HCT116 (cell line): Measurements from ENCODE around the gene RPL19. TPM values are rescaled to one million over a fixed set of nuclear protein-coding genes. Genes with fewer than 3 reads are reported as not detected.
A peak's percentile ranks its signal among the peaks of the same experiment; 100 is the strongest.

Source experiments
- ATAC-seq: fragments of 200-7000 bp; cut with Tn5 transposase; 2 replicates; pipeline ENCODE4 v1.9.1; 2020; ENCODE audit warnings: mild to moderate bottlenecking, moderate library complexity
- Bru-seq: library from RNA; stranded (reverse); fragments of 400-500 nt; gene quantifications from one replicate; lab custom pipeline; 2021; lab: Mats Ljungman, UMichigan
- BruChase-seq, 2 experiments: library from RNA; stranded (reverse); fragments of 400-500 nt; gene quantifications; one replicate each; lab custom pipeline; 2021; lab: Mats Ljungman, UMichigan
- BruUV-seq: library from RNA; stranded (reverse); fragments of 400-500 nt; replicated peaks from 2 replicates; lab custom pipeline; 2021; lab: Mats Ljungman, UMichigan
- CTCF ChIA-PET: fragments of 300-600 bp; sonication (Branson Sonifier 250); formaldehyde crosslinking; loops from one replicate; lab custom pipeline; 2021; ENCODE audit warnings: antibody characterized with exemption; lab: Charles Lee
- POLR2A ChIA-PET: fragments of 300-600, 350-600 bp; sonication (Branson Sonifier 250); formaldehyde crosslinking; loops from one replicate; lab custom pipeline; 2021; ENCODE audit warnings: antibody characterized with exemption; lab: Charles Lee
- RAD21 ChIA-PET, 2 experiments: fragments of 300-600 bp; sonication (Branson Sonifier 250); formaldehyde crosslinking; loops; one replicate each; lab custom pipeline; 2023; ENCODE audit warnings: low total read pairs in 2 of 2; ENCODE audit not compliant: uncharacterized antibody in 2 of 2, unreplicated experiment in 2 of 2, low non-redundant PET in 1 of 2; lab: Charles Lee
- DNase-seq: peaks from one replicate; pipeline ENCODE4 v3.0.0-alpha.2; 2010; ENCODE audit warnings: low read depth, low spot score
- H2AFZ ChIP-seq: fragments of 200-600 bp; shearing (Covaris generic), sonication (generic); 2 replicates; pipeline ENCODE4 v1.6.1; 2017; ENCODE audit warnings: low read depth, mixed run types, mixed read lengths, antibody characterized with exemption, low read length; ENCODE audit not compliant: poor library complexity, severe bottlenecking
- H3K27ac ChIP-seq: 2 replicates; pipeline ENCODE4 v1.5.1; 2012; ENCODE audit warnings: low read depth, low read length
- H3K27me3 ChIP-seq: fragments of 200-600 bp; sonication (generic); 2 replicates; pipeline ENCODE4 v1.6.1; 2016; ENCODE audit warnings: mixed run types, low read length, mixed read lengths; ENCODE audit not compliant: insufficient read depth
- H3K36me3 ChIP-seq, 2 experiments: fragments of 200-500 bp in 1 of 2; fragments of 200-600 bp in 1 of 2; sonication (Bioruptor generic) in 1 of 2; sonication (generic) in 1 of 2; 2 replicates each; pipeline versions ENCODE4 v1.5.1 to v1.6.1; 2014 to 2016; ENCODE audit warnings: low read length in 2 of 2, inconsistent platforms in 1 of 2, mixed read lengths in 1 of 2, mixed run types in 1 of 2; ENCODE audit not compliant: insufficient read depth in 2 of 2, control insufficient read depth in 1 of 2
- H3K4me1 ChIP-seq, 2 experiments: fragments of 200-600 bp in 1 of 2; sonication (generic) in 1 of 2; 2 replicates each; pipeline versions ENCODE4 v1.5.1 to v1.6.1; 2012 to 2017; ENCODE audit warnings: low read length in 2 of 2, inconsistent platforms in 1 of 2, mild to moderate bottlenecking in 1 of 2, mixed read lengths in 1 of 2, mixed run types in 1 of 2, moderate library complexity in 1 of 2; ENCODE audit not compliant: insufficient read depth in 2 of 2, control insufficient read depth in 1 of 2
- H3K4me2 ChIP-seq: fragments of 200-600 bp; sonication (generic); 2 replicates; pipeline ENCODE4 v1.6.1; 2017; ENCODE audit warnings: mixed run types, low read length, mixed read lengths
- H3K4me3 ChIP-seq, 2 experiments: fragments of 200-600 bp in 1 of 2; sonication (generic) in 1 of 2; replicated peaks in 1 of 2; 2 replicates each; pipeline ENCODE4 v1.5.1; 2011 to 2016; ENCODE audit warnings: low read length in 2 of 2, control low read depth in 1 of 2, low read depth in 1 of 2, mild to moderate bottlenecking in 1 of 2, mixed read lengths in 1 of 2, mixed run types in 1 of 2
- H3K79me2 ChIP-seq: fragments of 200-600 bp; sonication (generic); 2 replicates; pipeline ENCODE4 v1.6.1; 2017; ENCODE audit warnings: mild to moderate bottlenecking, mixed run types, low read length, moderate library complexity, mixed read lengths; ENCODE audit not compliant: insufficient read depth
- H3K9ac ChIP-seq: fragments of 200-600 bp; sonication (generic); 2 replicates; pipeline ENCODE4 v1.6.1; 2016; ENCODE audit warnings: low read length, mixed read lengths
- H3K9me2 ChIP-seq: fragments of 200-600 bp; sonication (generic), shearing (Covaris generic); 2 replicates; pipeline ENCODE4 v1.6.1; 2017; ENCODE audit warnings: mixed run types, mild to moderate bottlenecking, moderate library complexity; ENCODE audit not compliant: insufficient read depth
- H3K9me3 ChIP-seq, 2 experiments: fragments of 200-500 bp in 1 of 2; fragments of 200-600 bp in 1 of 2; sonication (Bioruptor generic) in 1 of 2; sonication (generic) in 1 of 2; 2 replicates each; pipeline ENCODE4 v1.6.1; 2014 to 2017; ENCODE audit warnings: low read length in 2 of 2, mixed read lengths in 2 of 2, inconsistent platforms in 1 of 2, low read depth in 1 of 2, mild to moderate bottlenecking in 1 of 2, mixed run types in 1 of 2, moderate library complexity in 1 of 2; ENCODE audit not compliant: control insufficient read depth in 1 of 2, insufficient read depth in 1 of 2
- H4K20me1 ChIP-seq: fragments of 200-600 bp; sonication (generic), shearing (Covaris generic); 2 replicates; pipeline ENCODE4 v1.6.1; 2017; ENCODE audit warnings: mixed run types, mild to moderate bottlenecking, moderate library complexity; ENCODE audit not compliant: insufficient read depth
- EGR1 ChIP-seq: IDR thresholded peaks from 2 replicates; pipeline ENCODE4 v1.6.1; 2012; ENCODE audit warnings: low read depth
- ELF1 ChIP-seq: IDR thresholded peaks from 2 replicates; pipeline ENCODE4 v1.6.1; 2012; ENCODE audit warnings: low read depth, borderline replicate concordance
- EZH2 ChIP-seq: fragments of 200-600 bp; sonication (generic); IDR thresholded peaks from 2 replicates; pipeline ENCODE4 v1.6.1; 2017; ENCODE audit warnings: antibody characterized with exemption, mixed run types
- EZH2phosphoT487 ChIP-seq: fragments of 200-600 bp; IDR thresholded peaks from 2 replicates; pipeline ENCODE4 v1.6.1; 2018; ENCODE audit warnings: antibody characterized with exemption, borderline replicate concordance
- FOSL1 ChIP-seq: IDR thresholded peaks from 2 replicates; pipeline ENCODE4 v1.6.1; 2012; ENCODE audit warnings: low read depth
- JUND ChIP-seq: IDR thresholded peaks from 2 replicates; pipeline ENCODE4 v1.6.1; 2012
- POLR2A ChIP-seq: IDR thresholded peaks from 2 replicates; pipeline ENCODE4 v1.7.0; 2011; ENCODE audit warnings: borderline replicate concordance; ENCODE audit not compliant: insufficient read depth, insufficient read length; ENCODE audit errors: extremely low read depth
- POLR2AphosphoS5 ChIP-seq: IDR thresholded peaks from 2 replicates; pipeline ENCODE4 v1.6.1; 2011; ENCODE audit warnings: mild to moderate bottlenecking, low read depth, low read length, moderate library complexity
- RAD21 ChIP-seq: IDR thresholded peaks from 2 replicates; pipeline ENCODE4 v1.6.1; 2012; ENCODE audit warnings: low read depth, mild to moderate bottlenecking
- SIN3A ChIP-seq: IDR thresholded peaks from 2 replicates; pipeline ENCODE4 v1.6.1; 2012; ENCODE audit warnings: low read depth
- SP1 ChIP-seq: IDR thresholded peaks from 2 replicates; pipeline ENCODE4 v1.6.1; 2012; ENCODE audit warnings: low read depth
- YY1 ChIP-seq: IDR thresholded peaks from 2 replicates; pipeline ENCODE4 v1.6.1; 2011; ENCODE audit warnings: low read length, low read depth, moderate library complexity, mild to moderate bottlenecking; ENCODE audit not compliant: insufficient replicate concordance; ENCODE audit errors: extremely low read depth
- ZFX ChIP-seq: fragments of 450-650 bp; IDR thresholded peaks from 2 replicates; pipeline ENCODE4 v1.6.1; 2017
- ZNF274 ChIP-seq: fragments of 200-500 bp; sonication (Bioruptor generic); IDR thresholded peaks from 2 replicates; pipeline ENCODE4 v1.6.1; 2014; ENCODE audit warnings: mild to moderate bottlenecking, low read depth, low read length, inconsistent platforms
- intact Hi-C: fragments of 100-400 bp; cut with micrococcal nuclease; formaldehyde crosslinking; loops from 2 replicates; pipeline ENCODE4 v1.10.0; 2022
- long read RNA-seq: library from polyadenylated mRNA; unstranded; transcript quantifications from one replicate; pipeline ENCODE4 v2.0.0, GENCODE V29; 2021; ENCODE audit not compliant: unreplicated experiment
- polyA plus RNA-seq: library from polyadenylated mRNA; unstranded; fragments of >200 nt; gene quantifications from 2 replicates; pipeline ENCODE4 v1.2.1, GENCODE V29; 2012; ENCODE audit warnings: missing spikeins
- total RNA-seq: library from RNA; stranded (reverse); gene quantifications from one replicate; pipeline ENCODE4 v1.2.1, GENCODE V29; 2021; ENCODE audit not compliant: unreplicated experiment
- TF ChIP-seq, protein P1 (sequence below): IDR thresholded peaks from 2 replicates; pipeline ENCODE4 v1.6.1; 2012
- TF ChIP-seq, protein P2 (sequence below): IDR thresholded peaks from 2 replicates; pipeline ENCODE4 v1.6.1; 2011; ENCODE audit warnings: mild to moderate bottlenecking, low read length, moderate library complexity; ENCODE audit not compliant: insufficient replicate concordance; ENCODE audit errors: extremely low read depth
- TF ChIP-seq, protein P3 (sequence below): IDR thresholded peaks from 2 replicates; pipeline ENCODE4 v1.6.1; 2012

The RPL19 gene
- total RNA-seq: 2,276 TPM
- 3,114 and 3,168 TPM in 2 replicates for polyA plus RNA-seq
- Bru-seq, nascent RNA: percentile 99 among the genes with signal in this experiment
- BruChase-seq, experiment 1, labeled RNA remaining after a 6-hour chase: percentile 99 among the genes with signal in this experiment
- BruChase-seq, experiment 2, labeled RNA remaining after a 2-hour chase: percentile 98 among the genes with signal in this experiment
- long read RNA-seq, transcript RPL19-204 (6 exons, 690 nt): minor isoform, 5 of 922 reads
- long read RNA-seq, transcript RPL19-201 (6 exons, 737 nt): major isoform, 771 of 922 reads
- long read RNA-seq, transcript RPL19-203 (6 exons, 1,051 nt): minor isoform, 15 of 922 reads
- long read RNA-seq, partial matches to known transcripts: 120 of 922 reads
- long read RNA-seq, other reads (novel, unspliced or antisense): 10 of 922 reads

DNA sequence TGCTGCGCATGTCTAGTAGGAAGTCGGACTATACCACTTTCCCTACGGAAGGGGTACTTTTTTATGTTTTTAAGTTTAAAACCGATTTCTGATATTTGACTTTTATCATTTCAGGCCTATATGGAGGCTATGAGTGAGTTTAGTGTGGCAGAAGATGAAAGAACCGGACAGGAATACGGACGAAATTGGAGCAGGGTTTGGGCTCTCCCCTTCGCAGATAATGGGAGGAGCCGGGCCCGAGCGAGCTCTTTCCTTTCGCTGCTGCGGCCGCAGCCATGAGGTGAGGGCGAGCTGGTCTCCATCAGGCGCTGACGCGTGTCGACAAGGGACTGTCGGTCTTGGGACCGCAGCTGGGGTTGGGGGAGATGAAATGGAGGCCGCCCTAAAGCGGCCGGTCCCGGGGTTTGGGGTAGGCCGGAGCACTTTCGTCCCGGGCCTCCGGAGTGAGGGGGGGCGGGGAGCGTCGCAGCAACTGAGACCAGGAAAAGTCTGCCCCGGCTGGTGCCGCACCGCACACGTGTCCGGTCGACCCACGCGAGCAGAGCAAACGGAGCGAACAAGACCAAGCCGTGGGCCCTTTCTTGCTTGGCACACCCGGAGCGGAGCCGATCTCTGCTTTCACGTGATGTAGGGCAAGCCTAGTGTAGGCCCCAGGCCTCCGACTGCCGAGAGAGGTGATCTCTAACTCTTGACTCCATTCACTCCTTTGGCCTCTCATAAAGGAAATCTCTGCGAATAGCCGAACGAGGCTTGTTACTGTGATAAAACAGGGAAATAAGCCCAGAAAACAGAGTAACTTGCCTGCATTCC, at the start of gene RPL19:
Gene RPL19 (plus strand): TSS at position 214 of the 810 bp plus-strand sequence. CDS start 62 bp downstream, at position 276.
- H3K4me2 ChIP-seq: peak within 1 kb of the TSS; percentile 88
- ChIA-PET POLR2A (interaction anchor here (0.6 to 1.8 kb wide), 20 partner anchors 9 to 642 kb away, joined by 3 to 16 read pairs (median 5); no protein-coding TSS in a partner anchor), RAD21 (interaction anchor here (0.6 to 1.0 kb wide), 4 partner anchors 15 to 36 kb away, joined by 5 to 6 read pairs (median 5); no protein-coding TSS in a partner anchor), CTCF (interaction anchor here (0.8 to 1.5 kb wide), 12 partner anchors 9 to 423 kb away, joined by 3 to 16 read pairs (median 4); no protein-coding TSS in a partner anchor)
- ATAC-seq (peak; percentile 52), DNase-seq (no peak)
- no peaks in the 10 kb centered on the region for H3K9me2 ChIP-seq
- H3K9ac ChIP-seq: peak within 1 kb of the TSS; percentile 99
- H3K36me3 ChIP-seq: peaks cover 35 to 43% of the 10 kb centered on the region in 2 experiments
- TF ChIP-seq JUND (peak; percentile 82), SP1 (peak; percentile 53; the same call in 1 of the 2 replicates), EZH2 (no peak), POLR2AphosphoS5 (peak; percentile 96), EGR1 (peak; percentile 11; the same call in 1 of the 2 replicates), SIN3A (peak; percentile 34; the same call in 1 of the 2 replicates), YY1 (peak; percentile 35), RAD21 (no peak), FOSL1 (no peak), ZFX (peak; percentile 96), ZNF274 (no peak), ELF1 (no peak), POLR2A (peak; percentile 86), EZH2phosphoT487 (no peak)
- TF ChIP-seq, protein P1, sequence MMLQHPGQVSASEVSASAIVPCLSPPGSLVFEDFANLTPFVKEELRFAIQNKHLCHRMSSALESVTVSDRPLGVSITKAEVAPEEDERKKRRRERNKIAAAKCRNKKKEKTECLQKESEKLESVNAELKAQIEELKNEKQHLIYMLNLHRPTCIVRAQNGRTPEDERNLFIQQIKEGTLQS: no peak
- TF ChIP-seq, protein P2, sequence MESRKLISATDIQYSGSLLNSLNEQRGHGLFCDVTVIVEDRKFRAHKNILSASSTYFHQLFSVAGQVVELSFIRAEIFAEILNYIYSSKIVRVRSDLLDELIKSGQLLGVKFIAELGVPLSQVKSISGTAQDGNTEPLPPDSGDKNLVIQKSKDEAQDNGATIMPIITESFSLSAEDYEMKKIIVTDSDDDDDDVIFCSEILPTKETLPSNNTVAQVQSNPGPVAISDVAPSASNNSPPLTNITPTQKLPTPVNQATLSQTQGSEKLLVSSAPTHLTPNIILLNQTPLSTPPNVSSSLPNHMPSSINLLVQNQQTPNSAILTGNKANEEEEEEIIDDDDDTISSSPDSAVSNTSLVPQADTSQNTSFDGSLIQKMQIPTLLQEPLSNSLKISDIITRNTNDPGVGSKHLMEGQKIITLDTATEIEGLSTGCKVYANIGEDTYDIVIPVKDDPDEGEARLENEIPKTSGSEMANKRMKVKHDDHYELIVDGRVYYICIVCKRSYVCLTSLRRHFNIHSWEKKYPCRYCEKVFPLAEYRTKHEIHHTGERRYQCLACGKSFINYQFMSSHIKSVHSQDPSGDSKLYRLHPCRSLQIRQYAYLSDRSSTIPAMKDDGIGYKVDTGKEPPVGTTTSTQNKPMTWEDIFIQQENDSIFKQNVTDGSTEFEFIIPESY: no peak
- TF ChIP-seq, protein P3, sequence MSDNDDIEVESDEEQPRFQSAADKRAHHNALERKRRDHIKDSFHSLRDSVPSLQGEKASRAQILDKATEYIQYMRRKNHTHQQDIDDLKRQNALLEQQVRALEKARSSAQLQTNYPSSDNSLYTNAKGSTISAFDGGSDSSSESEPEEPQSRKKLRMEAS: peak; percentile 80; the same call in 1 of the 2 replicates
- H3K79me2 ChIP-seq: peaks cover 40% of the 10 kb centered on the region
- H3K27me3 ChIP-seq: no peaks in the 10 kb centered on the region
- H2AFZ ChIP-seq: peak within 1 kb of the TSS; percentile 91
- no TSS peak for BruUV-seq
- H4K20me1 ChIP-seq: peaks cover 18% of the 10 kb centered on the region; the same call in 1 of the 2 replicates
- H3K9me3 ChIP-seq: no peaks in the 10 kb centered on the region
- H3K4me3 ChIP-seq: peak within 1 kb of the TSS; percentile 66 to 82
- peaks cover 24 to 54% of the 10 kb centered on the region in 2 experiments for H3K4me1 ChIP-seq
- intact Hi-C loops: loop anchor here (1.0 to 10.0 kb wide), 2 partner anchors 47 to 325 kb away; no protein-coding TSS in a partner anchor
- H3K27ac ChIP-seq: peak within 1 kb of the TSS; percentile 93
